NT2/D1 (cell line): ENCODE measurements around the gene TMEM204.

Experiments used
- DNase-seq: peaks from one replicate; pipeline ENCODE4 v3.0.0-alpha.2; 2011; ENCODE audit warnings: low read depth, low spot score
- H3K27me3 ChIP-seq: 2 replicates; pipeline ENCODE4 v1.6.0; 2011; ENCODE audit warnings: mild to moderate bottlenecking; ENCODE audit not compliant: insufficient read length, insufficient read depth
- H3K36me3 ChIP-seq: 2 replicates; pipeline ENCODE4 v1.6.1; 2011; ENCODE audit warnings: mild to moderate bottlenecking, low read length, mixed read lengths; ENCODE audit not compliant: insufficient read depth, insufficient read length
- H3K4me1 ChIP-seq: 2 replicates; pipeline ENCODE4 v1.5.1; 2011; ENCODE audit not compliant: insufficient read depth, insufficient read length
- H3K4me3 ChIP-seq: 2 replicates; pipeline ENCODE4 v1.5.1; 2011; ENCODE audit warnings: low read depth; ENCODE audit not compliant: insufficient read length
- H3K9ac ChIP-seq: 2 replicates; pipeline ENCODE4 v1.6.0; 2011; ENCODE audit warnings: low read depth; ENCODE audit not compliant: insufficient read length
- H3K9me3 ChIP-seq: 2 replicates; pipeline ENCODE4 v1.5.1; 2011; ENCODE audit warnings: mild to moderate bottlenecking, low read length; ENCODE audit not compliant: insufficient read depth
- SUZ12 ChIP-seq: IDR thresholded peaks from 2 replicates; pipeline ENCODE4 v1.6.1; 2011; ENCODE audit not compliant: insufficient read length, insufficient read depth; ENCODE audit errors: extremely low read depth
- YY1 ChIP-seq: IDR thresholded peaks from 2 replicates; pipeline ENCODE4 v1.6.1; 2011; ENCODE audit not compliant: insufficient read length, insufficient read depth
- ZNF274 ChIP-seq: IDR thresholded peaks from 2 replicates; pipeline ENCODE4 v1.6.1; 2011; ENCODE audit warnings: mild to moderate bottlenecking, low read depth, low read length

The TMEM204 gene

DNA sequence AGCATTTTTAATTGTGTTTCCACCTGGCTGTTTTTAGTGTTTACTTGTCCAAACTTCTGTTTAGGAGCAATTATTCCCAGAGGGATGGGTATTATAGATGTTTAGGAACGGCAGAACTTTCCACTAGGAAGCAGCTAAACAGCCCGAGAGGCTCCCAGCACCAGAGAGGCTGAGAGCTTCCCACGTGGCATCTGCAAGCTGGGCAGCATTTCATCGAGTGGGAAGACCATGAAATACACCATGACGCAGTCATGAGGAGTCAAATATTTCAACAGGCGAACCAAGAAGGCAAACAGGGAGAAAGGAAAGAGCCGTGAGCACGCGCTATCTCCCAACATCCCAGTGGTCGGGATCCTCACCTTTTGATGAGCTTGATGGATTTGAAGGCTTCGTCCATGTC lies 24.1 kb downstream of the TMEM204 start:
- no peaks in the 10 kb centered on the region for H3K9me3 ChIP-seq
- peaks cover 27% of the 10 kb centered on the region for H3K4me1 ChIP-seq
- peaks cover 48% of the 10 kb centered on the region for H3K36me3 ChIP-seq
- DNase-seq: no peak
- no peak overlapping the region for H3K4me3 ChIP-seq
- no peak for TF ChIP-seq ZNF274
- no peak for TF ChIP-seq SUZ12
- no peak for TF ChIP-seq YY1
- no peaks in the 10 kb centered on the region for H3K27me3 ChIP-seq
- H3K9ac ChIP-seq: no peak overlapping the region

DNA sequence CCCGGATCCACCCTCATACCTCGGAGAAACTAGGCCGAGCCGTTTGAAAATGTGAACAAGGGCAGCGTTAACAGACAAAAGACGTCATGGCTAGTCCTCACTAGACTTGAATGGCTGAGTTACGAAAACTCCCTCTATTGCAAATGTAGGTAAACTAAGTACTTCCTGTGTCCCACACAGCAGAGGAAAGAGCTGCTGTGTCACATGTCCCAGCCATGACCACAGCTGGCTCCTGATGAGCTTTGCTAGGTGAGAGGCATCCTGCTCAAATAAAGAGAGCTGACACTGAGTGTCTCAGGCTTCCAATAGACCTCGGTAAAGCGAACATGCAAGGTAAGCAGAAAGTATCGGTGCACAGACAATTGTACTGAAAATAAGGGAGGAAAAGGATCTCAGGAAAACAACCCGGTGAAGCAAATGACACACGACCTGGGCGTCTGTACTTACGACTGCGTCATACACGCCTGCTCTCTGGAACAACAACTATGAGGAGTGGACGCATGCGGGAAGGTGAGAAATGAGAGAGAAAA lies 26.0 kb downstream of the TMEM204 start:
- peaks cover 31% of the 10 kb centered on the region for H3K4me1 ChIP-seq
- H3K4me3 ChIP-seq: no peak overlapping the region
- DNase-seq: no peak
- peaks cover 55% of the 10 kb centered on the region for H3K36me3 ChIP-seq
- H3K27me3 ChIP-seq: no peaks in the 10 kb centered on the region
- H3K9me3 ChIP-seq: no peaks in the 10 kb centered on the region
- H3K9ac ChIP-seq: no peak overlapping the region
- TF ChIP-seq YY1 (no peak), SUZ12 (no peak), ZNF274 (no peak)

DNA sequence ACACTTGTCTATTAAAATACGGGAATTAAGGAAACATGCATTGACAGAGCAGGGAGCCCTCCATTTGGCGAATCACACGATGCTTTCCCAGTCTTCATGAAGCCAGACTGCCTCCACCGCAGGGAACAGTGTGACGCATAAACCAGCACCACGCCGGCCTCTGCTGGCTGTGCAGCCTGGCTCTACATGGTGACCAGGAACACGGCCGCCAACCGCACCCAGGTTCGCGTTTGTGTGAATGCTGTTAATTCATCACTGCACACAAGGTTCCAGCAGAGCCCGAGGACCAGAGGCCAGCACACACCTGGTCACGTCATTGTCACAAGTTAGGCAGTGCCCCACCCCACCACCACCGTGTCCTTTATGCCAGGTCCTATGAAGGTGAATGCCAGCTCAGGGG lies 26.7 kb downstream of the TMEM204 start:
- Histone ChIP-seq H3K36me3 (peaks cover 52% of the 10 kb centered on the region), H3K9me3 (no peaks in the 10 kb centered on the region), H3K27me3 (no peaks in the 10 kb centered on the region), H3K4me3 (no peak overlapping the region), H3K4me1 (peaks cover 31% of the 10 kb centered on the region), H3K9ac (no peak overlapping the region)
- DNase-seq: no peak
- TF ChIP-seq ZNF274 (no peak), YY1 (no peak), SUZ12 (no peak)

DNA sequence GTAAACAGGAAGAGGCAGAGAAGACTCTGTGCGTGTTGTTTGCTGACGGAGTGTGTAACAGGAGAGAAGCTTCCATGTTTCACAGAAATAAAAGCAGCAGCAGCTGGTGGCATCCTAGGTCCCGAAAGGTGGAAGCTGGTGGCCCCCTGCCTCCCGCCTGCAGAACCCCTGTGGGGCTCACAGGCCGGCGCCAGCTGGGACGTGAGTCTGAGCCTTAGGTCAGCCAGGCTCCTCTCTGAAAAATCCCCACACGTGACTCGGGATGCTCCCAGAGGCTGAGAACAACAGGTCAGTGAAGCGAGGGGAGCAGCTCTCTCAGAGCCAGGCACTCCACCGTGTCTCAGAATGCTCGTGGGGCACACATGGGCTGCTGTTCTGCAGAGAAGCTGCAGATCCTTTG lies 27.4 kb downstream of the TMEM204 start:
- DNase-seq: no peak
- Histone ChIP-seq H3K4me3 (no peak overlapping the region), H3K9ac (peak overlapping the region; percentile 12), H3K4me1 (peaks cover 31% of the 10 kb centered on the region), H3K27me3 (no peaks in the 10 kb centered on the region), H3K9me3 (no peaks in the 10 kb centered on the region), H3K36me3 (peaks cover 51% of the 10 kb centered on the region)
- no peak for TF ChIP-seq ZNF274
- no peak for TF ChIP-seq YY1
- TF ChIP-seq SUZ12: no peak

DNA sequence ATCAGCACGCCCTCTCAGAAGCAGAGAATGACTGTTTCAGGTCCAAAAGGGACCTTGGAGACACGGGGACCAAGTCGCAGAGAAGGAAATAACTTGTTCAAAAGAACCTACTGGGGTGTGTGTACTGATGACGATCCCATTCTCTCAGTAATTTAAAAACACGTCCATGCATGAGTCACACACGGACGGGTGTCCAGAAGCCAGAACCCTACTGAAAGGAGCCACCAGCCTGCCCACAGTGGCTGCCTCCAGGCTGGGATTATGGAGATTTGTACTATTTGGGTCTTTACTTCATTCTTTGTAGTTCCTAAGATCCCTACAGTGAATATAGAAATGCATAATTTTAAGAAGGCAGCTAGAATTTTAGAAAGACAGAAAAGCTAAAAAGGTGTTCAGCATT lies 27.8 kb downstream of the TMEM204 start:
- no peak for TF ChIP-seq SUZ12
- TF ChIP-seq ZNF274: no peak
- no peak for TF ChIP-seq YY1

DNA sequence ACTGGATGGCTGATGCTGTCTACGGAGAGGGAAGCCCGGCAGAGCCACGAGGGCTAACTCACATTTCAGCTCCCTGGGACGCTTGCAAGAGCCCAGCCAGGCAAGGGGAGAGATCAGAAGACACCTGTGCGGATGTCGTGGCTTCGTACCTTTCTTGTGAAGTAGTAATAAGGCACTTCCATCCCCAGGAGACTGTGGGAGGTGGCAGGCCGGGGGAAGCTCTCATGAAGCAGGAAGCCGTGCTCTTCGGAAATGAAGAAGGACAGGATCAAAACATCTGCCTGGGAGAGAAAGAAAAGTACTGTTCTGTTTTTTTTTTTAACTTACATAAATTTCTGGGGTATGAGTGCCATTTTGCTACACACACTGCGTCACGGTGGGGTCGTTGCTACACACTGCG lies 28.4 kb downstream of the TMEM204 start:
- no peak for TF ChIP-seq YY1
- TF ChIP-seq SUZ12: no peak
- TF ChIP-seq ZNF274: no peak
- no peak for DNase-seq
- Histone ChIP-seq H3K36me3 (peaks cover 46% of the 10 kb centered on the region), H3K9ac (peak overlapping the region; percentile 64), H3K4me3 (no peak overlapping the region), H3K9me3 (no peaks in the 10 kb centered on the region), H3K4me1 (peaks cover 31% of the 10 kb centered on the region), H3K27me3 (no peaks in the 10 kb centered on the region)

More for the DNA sequence above, 27.8 kb downstream of the TMEM204 start:
- Histone ChIP-seq H3K4me1 (peaks cover 31% of the 10 kb centered on the region), H3K36me3 (peaks cover 49% of the 10 kb centered on the region), H3K27me3 (no peaks in the 10 kb centered on the region), H3K4me3 (no peak overlapping the region), H3K9me3 (no peaks in the 10 kb centered on the region), H3K9ac (peak overlapping the region; percentile 12)
- no peak for DNase-seq

DNA sequence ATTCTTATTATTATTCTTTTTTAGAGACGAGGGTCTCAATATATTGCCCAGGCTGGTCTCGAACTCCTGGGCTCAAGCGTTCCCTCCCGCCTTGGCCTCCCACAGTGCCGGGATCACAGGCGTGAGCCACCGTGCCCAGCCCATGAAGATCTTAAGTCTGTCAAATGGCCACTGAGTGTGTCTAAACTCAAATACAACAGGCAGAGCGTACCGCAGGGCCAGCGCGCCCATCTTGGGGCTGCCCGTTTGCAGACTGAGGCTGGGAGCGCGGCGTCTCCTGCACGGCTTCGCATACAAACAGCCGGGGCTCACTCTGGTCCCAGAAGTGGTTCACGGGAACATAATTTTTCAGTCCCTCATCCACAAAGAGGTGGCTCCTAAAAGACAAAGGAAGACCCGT lies 30.3 kb downstream of the TMEM204 start:
- Histone ChIP-seq H3K27me3 (no peaks in the 10 kb centered on the region), H3K9ac (no peak overlapping the region), H3K4me3 (no peak overlapping the region), H3K9me3 (no peaks in the 10 kb centered on the region), H3K4me1 (peaks cover 23% of the 10 kb centered on the region), H3K36me3 (peaks cover 37% of the 10 kb centered on the region)
- no peak for TF ChIP-seq YY1
- TF ChIP-seq SUZ12: no peak
- TF ChIP-seq ZNF274: no peak
- no peak for DNase-seq
